Progenitor cell of endocrine pancreas (in vitro differentiated cells): ENCODE measurements around the gene LAMC1. TPM values are rescaled to one million over a fixed set of nuclear protein-coding genes. Genes with fewer than 3 reads are reported as not detected.
"Not testable (repeated sequence)": the region's sequence is repeated elsewhere in the genome, so short reads cannot be mapped to it uniquely, and the experiment has no call there.

Source experiments
- DNase-seq: peaks from one replicate; pipeline ENCODE4 v3.0.0; 2021; ENCODE audit warnings: low spot score; ENCODE audit not compliant: unreplicated experiment
- H3K27ac Mint-ChIP-seq: 2 replicates; pipeline ENCODE4 v1.8.0; 2021; ENCODE audit warnings: mild to moderate bottlenecking, moderate library complexity, mixed read lengths
- H3K27me3 Mint-ChIP-seq: 2 replicates; pipeline ENCODE4 v1.8.0; 2021; ENCODE audit warnings: mixed read lengths
- H3K36me3 Mint-ChIP-seq: 2 replicates; pipeline ENCODE4 v1.8.0; 2022; ENCODE audit warnings: mixed read lengths; ENCODE audit not compliant: insufficient read depth
- H3K4me1 Mint-ChIP-seq: 2 replicates; pipeline ENCODE4 v1.8.0; 2021; ENCODE audit warnings: low read depth, mixed read lengths
- H3K4me3 Mint-ChIP-seq: 2 replicates; pipeline ENCODE4 v1.8.0; 2021; ENCODE audit warnings: low read depth, mild to moderate bottlenecking, moderate library complexity, mixed read lengths
- H3K9me3 Mint-ChIP-seq: 2 replicates; pipeline ENCODE4 v1.8.0; 2021; ENCODE audit warnings: low read depth, mixed read lengths
- total RNA-seq: library from RNA; stranded (reverse); gene quantifications from 2 replicates; pipeline ENCODE4 v1.2.1, GENCODE V29; 2021
- TF ChIP-seq, protein P1 (sequence below): fragments of 200-600 bp; sonication (generic); IDR thresholded peaks from one replicate; pipeline ENCODE4 v1.5.0; 2021; ENCODE audit warnings: antibody characterized with exemption, mild to moderate bottlenecking; ENCODE audit not compliant: unreplicated experiment

The LAMC1 gene
- total RNA-seq, 1 donor from 2014 or later: 72.9 TPM

DNA sequence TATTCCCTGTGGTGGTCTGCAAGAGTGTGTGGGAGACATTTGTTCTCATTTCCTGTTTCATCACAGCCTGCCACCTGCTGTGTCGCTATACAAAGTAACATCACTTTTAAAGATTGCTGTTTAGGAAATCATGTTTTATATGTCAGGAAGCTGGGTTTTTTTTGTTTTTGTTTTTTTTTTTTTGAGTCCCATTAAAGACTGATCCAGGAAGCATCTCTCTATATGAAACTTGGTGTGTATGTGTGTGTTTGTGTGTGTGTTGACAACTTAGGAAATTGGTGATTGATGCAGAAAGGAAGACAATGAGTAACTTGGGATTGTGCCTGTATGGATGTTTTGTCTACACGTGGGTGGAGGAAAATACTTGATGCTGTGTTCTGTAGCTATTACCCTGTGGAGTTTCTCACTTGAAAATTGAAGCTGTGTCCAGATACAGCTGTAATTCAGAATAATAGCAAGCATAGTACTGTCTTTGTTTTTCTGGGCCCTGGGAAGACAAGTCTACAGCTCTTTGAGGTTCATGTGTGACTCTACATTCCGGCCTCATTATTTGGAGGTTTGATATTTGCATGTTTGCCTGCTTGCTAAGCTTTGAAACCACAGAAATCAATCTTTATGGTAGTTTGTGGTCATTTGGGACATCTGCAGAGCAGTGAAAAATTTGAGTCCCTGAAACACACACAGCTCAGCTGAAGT lies 47.9 kb downstream of the LAMC1 start:
- H3K4me3 Mint-ChIP-seq: no peak overlapping the region
- H3K36me3 Mint-ChIP-seq: no peaks in the 10 kb centered on the region
- no peaks in the 10 kb centered on the region for H3K9me3 Mint-ChIP-seq
- DNase-seq: no peak
- no peaks in the 10 kb centered on the region for H3K27me3 Mint-ChIP-seq
- H3K27ac Mint-ChIP-seq: no peak overlapping the region
- TF ChIP-seq, protein P1, sequence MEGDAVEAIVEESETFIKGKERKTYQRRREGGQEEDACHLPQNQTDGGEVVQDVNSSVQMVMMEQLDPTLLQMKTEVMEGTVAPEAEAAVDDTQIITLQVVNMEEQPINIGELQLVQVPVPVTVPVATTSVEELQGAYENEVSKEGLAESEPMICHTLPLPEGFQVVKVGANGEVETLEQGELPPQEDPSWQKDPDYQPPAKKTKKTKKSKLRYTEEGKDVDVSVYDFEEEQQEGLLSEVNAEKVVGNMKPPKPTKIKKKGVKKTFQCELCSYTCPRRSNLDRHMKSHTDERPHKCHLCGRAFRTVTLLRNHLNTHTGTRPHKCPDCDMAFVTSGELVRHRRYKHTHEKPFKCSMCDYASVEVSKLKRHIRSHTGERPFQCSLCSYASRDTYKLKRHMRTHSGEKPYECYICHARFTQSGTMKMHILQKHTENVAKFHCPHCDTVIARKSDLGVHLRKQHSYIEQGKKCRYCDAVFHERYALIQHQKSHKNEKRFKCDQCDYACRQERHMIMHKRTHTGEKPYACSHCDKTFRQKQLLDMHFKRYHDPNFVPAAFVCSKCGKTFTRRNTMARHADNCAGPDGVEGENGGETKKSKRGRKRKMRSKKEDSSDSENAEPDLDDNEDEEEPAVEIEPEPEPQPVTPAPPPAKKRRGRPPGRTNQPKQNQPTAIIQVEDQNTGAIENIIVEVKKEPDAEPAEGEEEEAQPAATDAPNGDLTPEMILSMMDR: no peak
- peaks cover 19% of the 10 kb centered on the region for H3K4me1 Mint-ChIP-seq

DNA sequence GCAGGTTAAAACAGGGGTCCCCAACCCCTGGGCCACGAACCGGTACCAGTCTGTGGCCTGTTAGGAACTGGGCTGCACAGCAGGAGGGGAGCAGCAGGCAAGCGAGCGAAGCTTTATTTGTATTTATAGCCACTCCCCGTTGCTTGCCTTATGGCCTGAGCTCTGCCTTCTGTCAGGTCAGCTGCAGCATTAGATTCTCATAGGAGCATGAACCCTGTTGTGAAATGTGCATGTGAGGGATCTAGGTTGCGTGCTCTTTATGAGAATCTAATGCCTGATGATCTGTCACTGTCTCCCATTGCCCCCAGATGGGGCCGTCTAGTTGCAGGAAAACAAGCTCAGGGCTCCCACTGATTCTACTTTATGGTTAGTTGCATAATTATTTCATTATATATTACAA lies 49.4 kb downstream of the LAMC1 start:
- H3K36me3 Mint-ChIP-seq, H3K27me3 Mint-ChIP-seq, H3K4me3 Mint-ChIP-seq: not testable (repeated sequence)

GRCh38 chr1:183073320-183073719 lies 50.1 kb downstream of the LAMC1 start:
- H3K27ac Mint-ChIP-seq: no peak overlapping the region

More for the DNA sequence above, 49.4 kb downstream of the LAMC1 start:
- DNase-seq, H3K27ac Mint-ChIP-seq, H3K9me3 Mint-ChIP-seq: not testable (repeated sequence)
- H3K4me1 Mint-ChIP-seq: peaks cover 19% of the 10 kb centered on the region

GRCh38 chr1:183074215-183074614 lies 51.0 kb downstream of the LAMC1 start:
- no peaks in the 10 kb centered on the region for H3K27me3 Mint-ChIP-seq
- H3K4me1 Mint-ChIP-seq: peaks cover 19% of the 10 kb centered on the region
- H3K36me3 Mint-ChIP-seq: no peaks in the 10 kb centered on the region
- no peaks in the 10 kb centered on the region for H3K9me3 Mint-ChIP-seq
- no peak for DNase-seq
- no peak overlapping the region for H3K27ac Mint-ChIP-seq
- TF ChIP-seq, protein P1: no peak
- no peak overlapping the region for H3K4me3 Mint-ChIP-seq

More at GRCh38 chr1:183073320-183073719, 50.1 kb downstream of the LAMC1 start:
- Mint-ChIP-seq H3K27me3 (no peaks in the 10 kb centered on the region), H3K4me3 (no peak overlapping the region), H3K4me1 (peaks cover 19% of the 10 kb centered on the region), H3K9me3 (no peaks in the 10 kb centered on the region), H3K36me3 (no peaks in the 10 kb centered on the region)
- TF ChIP-seq, protein P1: no peak
- DNase-seq: no peak

- no peaks in the 10 kb centered on the region for H3K9me3 Mint-ChIP-seq
- TF ChIP-seq, protein P1: no peak
- no peaks in the 10 kb centered on the region for H3K36me3 Mint-ChIP-seq
- DNase-seq: no peak
- no peaks in the 10 kb centered on the region for H3K27me3 Mint-ChIP-seq
- no peak overlapping the region for H3K4me3 Mint-ChIP-seq
- peaks cover 18% of the 10 kb centered on the region for H3K4me1 Mint-ChIP-seq
- no peak overlapping the region for H3K27ac Mint-ChIP-seq
These were observed 52.6 kb downstream of the LAMC1 start for GRCh38 chr1:183075861-183076260.

- TF ChIP-seq, protein P1: no peak
- H3K27me3 Mint-ChIP-seq: no peaks in the 10 kb centered on the region
- no peaks in the 10 kb centered on the region for H3K36me3 Mint-ChIP-seq
- no peak for DNase-seq
- H3K9me3 Mint-ChIP-seq: no peaks in the 10 kb centered on the region
- peaks cover 13% of the 10 kb centered on the region for H3K4me1 Mint-ChIP-seq
- H3K4me3 Mint-ChIP-seq: no peak overlapping the region
- no peak overlapping the region for H3K27ac Mint-ChIP-seq
These were observed 53.9 kb downstream of the LAMC1 start for GRCh38 chr1:183077097-183077496.
